VCaP (cell line): ENCODE results near the gene GTPBP6.

Source experiments
- H3K27ac ChIP-seq: fragments of 450-650 bp; 2 replicates; pipeline ENCODE4 v1.5.1; 2017
- TF ChIP-seq, protein P1 (sequence below): fragments of 450-650 bp; conservative IDR thresholded peaks from 2 replicates; pipeline ENCODE4 v1.5.1; 2017; ENCODE audit warnings: mild to moderate bottlenecking, moderate library complexity

Gene GTPBP6

DNA sequence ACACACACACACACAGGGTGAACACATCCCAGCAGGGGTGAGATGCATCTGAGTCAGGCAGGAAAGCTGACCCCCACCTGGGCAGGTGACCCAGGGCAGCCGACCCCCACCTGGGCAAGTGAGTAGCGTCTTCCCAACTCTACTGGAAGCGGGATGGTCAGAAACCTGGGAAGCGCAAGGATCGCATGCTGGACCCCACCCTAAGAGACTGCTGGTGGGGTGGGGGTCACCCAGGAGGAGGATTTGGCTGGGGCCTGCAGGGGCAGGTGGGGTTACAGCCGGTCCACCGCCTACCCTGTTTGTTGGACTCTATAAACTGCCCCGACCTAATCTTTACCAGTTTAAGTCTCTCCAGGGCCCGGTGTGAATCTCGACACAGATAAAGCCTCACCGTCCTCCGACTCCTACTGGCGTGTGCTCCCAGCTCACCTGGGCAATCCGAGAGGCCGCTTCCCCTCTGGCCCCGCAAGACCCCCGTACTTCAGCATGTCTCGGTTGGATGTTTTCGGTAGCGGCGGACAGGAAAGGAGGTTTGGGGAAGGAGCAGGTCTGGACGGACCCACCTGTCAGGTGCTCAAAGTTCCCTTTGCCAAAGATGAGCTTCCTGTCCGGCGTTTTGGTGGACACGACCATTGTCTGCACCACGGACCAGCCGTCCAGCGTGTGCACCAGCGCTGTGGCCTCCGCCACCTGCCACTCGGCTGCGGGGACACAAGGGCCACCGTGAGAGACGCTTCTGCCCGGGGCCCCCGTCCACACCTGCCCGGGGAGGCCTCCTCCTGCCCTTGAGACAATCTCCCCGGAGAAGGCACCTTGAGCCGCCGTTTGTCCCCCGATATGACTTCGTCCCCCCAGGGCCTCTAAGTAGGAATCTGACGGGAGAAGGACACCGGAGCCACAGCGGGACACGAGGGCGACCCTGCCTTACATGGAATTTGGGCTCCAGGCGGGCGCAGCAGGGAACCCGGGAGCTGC lies 2.0 kb downstream of the GTPBP6 start:
- no peak overlapping the region for H3K27ac ChIP-seq

DNA sequence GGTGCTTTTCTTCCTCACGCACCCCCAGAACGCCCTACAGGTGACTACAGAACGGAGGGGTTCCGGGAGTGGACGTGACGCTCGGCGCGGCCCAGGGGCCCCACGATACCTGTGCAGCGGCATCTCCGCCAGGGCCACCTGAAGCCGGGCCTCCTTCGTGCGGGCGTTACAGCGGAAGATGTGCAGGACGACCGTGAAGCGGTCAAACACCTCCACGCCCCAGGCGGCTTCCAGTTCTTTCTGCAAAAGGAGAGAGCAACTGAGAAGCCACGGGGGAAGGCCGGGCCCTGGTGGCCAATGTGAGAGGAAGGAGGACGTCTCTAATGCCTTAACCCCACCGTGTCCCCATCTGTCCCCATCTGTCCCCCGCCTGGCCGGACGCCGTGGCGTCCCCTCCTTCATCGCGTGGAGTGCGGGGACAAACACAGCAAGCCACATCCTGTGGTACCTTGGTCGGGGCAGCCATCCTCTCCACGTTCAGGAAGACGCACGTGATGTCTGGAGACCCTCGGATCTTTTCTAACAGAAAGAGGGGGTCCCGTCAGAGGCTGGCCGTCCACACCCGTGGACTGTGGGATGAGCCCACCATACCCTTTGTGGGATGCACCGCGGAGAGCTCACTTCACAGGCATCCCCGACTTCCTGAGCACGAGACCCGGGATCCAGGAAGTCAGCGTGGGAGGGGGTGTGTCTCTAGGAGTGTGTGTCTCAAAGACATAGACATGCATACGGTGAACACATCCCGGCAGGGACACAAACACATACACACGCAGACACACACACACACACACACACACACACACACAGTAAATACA lies 3.6 kb downstream of the GTPBP6 start:
- no peak overlapping the region for H3K27ac ChIP-seq
- TF ChIP-seq, protein P1, sequence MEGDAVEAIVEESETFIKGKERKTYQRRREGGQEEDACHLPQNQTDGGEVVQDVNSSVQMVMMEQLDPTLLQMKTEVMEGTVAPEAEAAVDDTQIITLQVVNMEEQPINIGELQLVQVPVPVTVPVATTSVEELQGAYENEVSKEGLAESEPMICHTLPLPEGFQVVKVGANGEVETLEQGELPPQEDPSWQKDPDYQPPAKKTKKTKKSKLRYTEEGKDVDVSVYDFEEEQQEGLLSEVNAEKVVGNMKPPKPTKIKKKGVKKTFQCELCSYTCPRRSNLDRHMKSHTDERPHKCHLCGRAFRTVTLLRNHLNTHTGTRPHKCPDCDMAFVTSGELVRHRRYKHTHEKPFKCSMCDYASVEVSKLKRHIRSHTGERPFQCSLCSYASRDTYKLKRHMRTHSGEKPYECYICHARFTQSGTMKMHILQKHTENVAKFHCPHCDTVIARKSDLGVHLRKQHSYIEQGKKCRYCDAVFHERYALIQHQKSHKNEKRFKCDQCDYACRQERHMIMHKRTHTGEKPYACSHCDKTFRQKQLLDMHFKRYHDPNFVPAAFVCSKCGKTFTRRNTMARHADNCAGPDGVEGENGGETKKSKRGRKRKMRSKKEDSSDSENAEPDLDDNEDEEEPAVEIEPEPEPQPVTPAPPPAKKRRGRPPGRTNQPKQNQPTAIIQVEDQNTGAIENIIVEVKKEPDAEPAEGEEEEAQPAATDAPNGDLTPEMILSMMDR, result no peak

More for the DNA sequence above, 2.0 kb downstream of the GTPBP6 start:
- TF ChIP-seq, protein P1, result no peak

DNA sequence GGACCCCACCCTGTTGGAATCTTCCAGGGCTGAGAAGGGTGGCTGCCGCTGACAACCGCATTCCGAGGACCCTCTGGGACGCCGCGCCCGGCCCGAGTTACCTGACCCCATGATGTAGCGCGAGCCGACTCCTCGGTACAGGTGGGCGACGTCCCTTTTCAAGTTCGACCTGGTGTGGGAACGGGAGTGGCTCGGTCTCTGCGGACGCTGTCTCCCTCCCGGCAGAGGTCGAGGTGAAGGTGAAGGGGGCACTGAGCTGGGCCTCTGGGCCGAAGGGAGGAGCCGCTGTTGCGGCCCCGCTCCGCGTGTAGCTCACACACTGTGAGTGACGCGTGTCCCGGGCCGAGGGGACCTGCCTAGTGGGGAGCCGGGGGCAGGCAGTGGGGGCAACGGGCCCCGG lies 4.5 kb downstream of the GTPBP6 start:
- TF ChIP-seq, protein P1, result no peak

DNA sequence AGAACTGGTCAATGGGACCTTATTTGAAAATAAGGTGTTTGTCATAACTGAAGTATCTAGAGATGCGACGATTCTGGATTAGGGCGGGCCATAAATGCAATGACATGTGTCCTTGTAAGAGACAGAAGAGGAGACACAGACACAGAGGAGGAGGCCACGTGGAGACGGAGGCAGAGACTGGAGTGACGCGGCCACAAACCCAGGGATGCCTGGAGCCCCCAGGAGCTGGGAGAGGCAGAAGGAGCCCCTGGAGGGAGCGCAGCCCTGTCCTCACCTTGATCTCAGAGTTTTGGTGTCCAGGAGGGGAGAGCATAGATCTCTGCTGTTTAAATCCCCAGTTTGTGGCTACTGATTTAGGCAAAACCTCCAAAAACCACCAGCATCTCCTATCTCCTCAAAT lies 5.0 kb downstream of the GTPBP6 start:
- H3K27ac ChIP-seq, result no peak overlapping the region
- TF ChIP-seq, protein P1, result no peak

More for the DNA sequence above, 4.5 kb downstream of the GTPBP6 start:
- no peak overlapping the region for H3K27ac ChIP-seq

DNA sequence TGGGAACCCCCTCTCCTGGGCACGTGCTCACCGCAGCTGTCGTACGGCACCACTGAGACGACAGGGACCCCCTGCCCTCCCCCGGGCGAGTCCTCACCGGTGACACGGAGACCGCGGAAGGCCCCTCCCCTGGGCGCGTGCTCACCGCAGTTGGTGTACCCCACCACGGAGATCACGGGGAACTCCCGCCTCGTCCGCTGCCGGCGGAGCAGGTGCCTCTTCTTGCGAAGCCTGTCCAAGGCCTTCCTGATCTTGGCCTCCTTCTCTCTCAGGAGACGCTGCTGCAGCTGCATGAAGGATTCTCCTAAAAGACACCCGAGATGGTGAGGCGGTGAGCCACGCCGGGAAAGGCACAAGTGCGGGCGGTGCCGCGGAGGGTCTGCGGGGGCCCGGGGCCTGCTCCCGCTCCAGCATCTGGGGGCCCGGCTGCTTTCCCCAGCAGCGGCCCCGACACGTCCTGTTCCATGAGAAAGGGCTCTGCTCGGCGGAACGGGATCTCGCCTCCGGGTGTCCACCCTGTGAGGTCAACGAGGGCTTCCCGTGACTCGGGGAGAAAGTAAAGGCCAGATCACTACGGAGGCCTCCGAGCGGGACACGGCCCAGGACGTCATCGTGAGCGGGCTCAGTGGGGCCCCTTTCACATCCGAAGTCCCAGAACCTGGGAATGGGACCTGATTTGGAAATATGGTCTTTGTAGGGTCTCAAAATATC lies 5.8 kb downstream of the GTPBP6 start:
- TF ChIP-seq, protein P1, result no peak

DNA sequence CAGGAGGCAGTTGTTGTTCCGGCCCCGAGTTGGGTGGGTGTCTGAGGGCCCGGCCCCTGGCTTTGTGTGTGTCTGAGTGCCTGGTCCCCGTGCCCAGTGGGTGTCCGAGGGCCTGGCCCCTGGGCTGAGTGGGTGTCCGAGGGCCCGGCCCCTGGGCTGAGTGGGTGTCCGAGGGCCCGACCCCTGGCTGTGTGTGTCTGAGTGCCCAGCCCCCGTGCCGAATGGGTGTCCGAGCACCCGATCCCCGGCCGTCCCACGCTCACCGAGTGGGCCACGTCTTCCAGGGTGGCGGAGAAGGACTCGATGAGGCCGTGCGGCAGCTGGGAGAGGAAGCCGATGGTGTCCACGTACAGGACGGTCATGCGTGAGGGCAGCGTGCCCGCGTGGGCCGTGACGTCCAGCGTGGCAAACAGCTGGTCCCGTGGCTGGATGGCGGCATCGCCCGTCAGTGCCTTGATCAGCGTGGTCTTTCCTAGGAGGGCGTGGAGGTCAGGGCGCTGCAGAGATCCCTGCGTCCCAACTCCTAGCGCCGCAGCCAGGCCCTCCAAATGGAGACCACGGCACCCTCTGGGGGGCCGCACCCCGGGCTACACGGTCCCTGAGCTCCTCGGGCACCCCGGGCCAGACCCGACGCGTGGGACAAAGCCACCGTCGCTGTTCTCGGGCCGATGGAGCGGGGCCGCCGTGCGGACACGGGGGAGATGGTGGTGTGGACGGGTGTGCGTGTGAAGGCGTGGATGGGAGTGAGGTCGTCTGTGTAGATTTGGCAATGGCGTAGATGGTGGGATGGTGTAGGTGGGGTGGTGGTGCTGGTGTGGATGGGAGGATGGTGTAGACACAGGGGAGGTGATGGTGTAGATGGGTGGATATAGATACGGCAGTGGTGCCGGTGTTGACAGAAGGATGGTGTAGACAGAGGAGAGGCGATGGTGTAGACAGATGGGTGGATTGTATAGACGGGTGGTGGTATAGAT lies 7.2 kb downstream of the GTPBP6 start:
- TF ChIP-seq, protein P1, result no peak
- no peak overlapping the region for H3K27ac ChIP-seq

More for the DNA sequence above, 5.8 kb downstream of the GTPBP6 start:
- H3K27ac ChIP-seq, result no peak overlapping the region
